HG03097 (cell line): ENCODE results near the gene NKAIN4.

ENCODE experiments used
- ATAC-seq: cut with Tn5 transposase; IDR thresholded peaks from one replicate; pipeline ENCODE4 v1.9.1; 2021; ENCODE audit not compliant: unreplicated experiment, low FRiP score

The NKAIN4 gene

GRCh38 chr20:63198606-63199005 is 55.7 kb downstream of the NKAIN4 start:
- ATAC-seq: no peak

DNA sequence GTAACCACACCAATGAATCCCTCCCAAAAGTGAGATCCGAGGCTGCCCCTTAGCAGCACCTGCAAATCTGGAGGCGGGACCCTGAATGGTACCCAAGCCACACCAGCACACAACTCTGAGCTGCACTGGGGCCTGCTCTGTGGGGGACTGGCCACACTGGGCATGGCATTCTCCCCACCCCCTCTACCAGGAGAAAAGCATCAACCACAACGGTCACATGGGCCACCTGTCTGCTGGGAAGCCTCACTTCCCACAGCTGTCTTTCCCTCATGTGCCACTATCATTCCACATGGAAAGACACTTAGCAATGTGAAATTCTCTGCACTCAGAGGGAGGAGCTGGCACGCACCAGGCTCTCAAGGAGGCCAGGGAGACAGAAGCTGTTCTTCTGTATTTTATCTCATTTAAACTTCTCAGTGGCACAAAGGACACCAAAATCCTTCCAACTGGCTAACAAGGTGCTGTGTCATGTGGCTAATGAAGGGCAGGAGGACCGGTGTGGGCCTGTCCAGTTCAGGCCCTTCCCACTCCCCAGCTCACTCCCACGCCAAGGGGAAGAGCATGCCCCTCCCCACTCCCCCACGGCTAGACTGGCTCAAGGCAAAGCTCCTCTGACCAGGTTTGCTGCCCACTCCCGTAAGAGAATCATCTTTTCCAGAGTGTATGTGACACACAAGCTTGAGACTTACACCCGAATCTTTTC is 57.3 kb downstream of the NKAIN4 start:
- no peak for ATAC-seq

GRCh38 chr20:63194797-63195173 is 59.5 kb downstream of the NKAIN4 start:
- ATAC-seq: no peak

- ATAC-seq: no peak
Measured at GRCh38 chr20:63194007-63194796, 60.1 kb downstream of the NKAIN4 start.

DNA sequence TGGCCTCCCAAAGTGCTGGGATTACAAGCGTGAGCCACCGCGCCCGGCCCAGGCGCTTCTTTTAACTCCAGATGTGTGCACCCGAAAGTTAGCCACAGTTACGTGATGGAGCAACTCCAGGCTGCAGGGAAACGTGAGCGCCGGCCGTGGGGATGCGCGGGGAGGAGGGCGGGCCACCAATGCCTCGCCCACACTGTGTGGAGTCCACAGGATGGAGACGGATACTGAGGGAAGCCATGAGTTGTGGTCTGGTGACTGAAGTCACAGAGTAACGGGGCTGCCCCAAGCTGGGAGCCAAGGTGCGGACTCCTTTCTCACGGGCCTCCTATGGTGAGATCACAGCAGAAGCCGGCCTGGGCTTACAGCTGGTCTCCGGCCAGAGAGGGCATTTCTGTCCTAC is 61.5 kb downstream of the NKAIN4 start:
- ATAC-seq: no peak

GRCh38 chr20:63191400-63191799 is 62.9 kb downstream of the NKAIN4 start:
- ATAC-seq: no peak

- ATAC-seq: no peak
Measured at GRCh38 chr20:63190828-63191227, 63.4 kb downstream of the NKAIN4 start.
